Spinal cord (tissue), 10 donors: ENCODE results near the gene NR2F1. TPM values are rescaled to one million over a fixed set of nuclear protein-coding genes. Genes with fewer than 3 reads are reported as not detected.

Experiments used
- DNase-seq, 6 donors: peaks; one replicate each; pipeline versions ENCODE4 v3.0.0 to v3.0.0-alpha.2; 2013 to 2015; ENCODE audit warnings: low spot score in 6 of 6, low read depth in 4 of 6
- H3K27ac ChIP-seq: one replicate; pipeline ENCODE4 v1.5.1; 2013; ENCODE audit warnings: low read depth, low read length, control low read depth
- H3K27me3 ChIP-seq: one replicate; pipeline ENCODE4 v1.6.1; 2013; ENCODE audit warnings: low read length; ENCODE audit not compliant: control insufficient read depth, insufficient read depth
- H3K36me3 ChIP-seq: one replicate; pipeline ENCODE4 v1.6.1; 2013; ENCODE audit warnings: low read length; ENCODE audit not compliant: control insufficient read depth, insufficient read depth
- H3K4me1 ChIP-seq: one replicate; pipeline ENCODE4 v1.6.1; 2013; ENCODE audit warnings: low read length; ENCODE audit not compliant: control insufficient read depth, insufficient read depth
- H3K4me3 ChIP-seq: one replicate; pipeline ENCODE4 v1.5.1; 2013; ENCODE audit warnings: low read depth, low read length, control low read depth
- H3K9me3 ChIP-seq: one replicate; pipeline ENCODE4 v1.6.1; 2013; ENCODE audit warnings: low read length; ENCODE audit not compliant: control insufficient read depth, insufficient read depth
- WGBS: methylation state at CpG from one replicate; pipeline ENCODE4 v1.1.5; 2013; ENCODE audit warnings: missing lambda C conversion rate; ENCODE audit not compliant: insufficient coverage; 5-methylcytosine and 5-hydroxymethylcytosine counted together
- polyA plus RNA-seq, 2 donors: library from polyadenylated mRNA; unstranded; fragments of 120-200 nt; gene quantifications; one replicate each; pipeline ENCODE4 v1.2.1, GENCODE V29; 2013; ENCODE audit not compliant: insufficient read length in 2 of 2
- total RNA-seq, 2 donors: library from RNA; depleted of rRNA in 1 of 2; stranded (reverse); fragments of 120-200 nt in 1 of 2; fragments of >200 nt in 1 of 2; gene quantifications; one replicate each; pipeline versions ENCODE4 v1.2.3 to v1.2.4, GENCODE V29; 2013 to 2014
- donor health status: healthy.

NR2F1 gene
- total and polyA plus RNA-seq, 4 donors, result 64.5 to 249 (median 183) TPM

DNA sequence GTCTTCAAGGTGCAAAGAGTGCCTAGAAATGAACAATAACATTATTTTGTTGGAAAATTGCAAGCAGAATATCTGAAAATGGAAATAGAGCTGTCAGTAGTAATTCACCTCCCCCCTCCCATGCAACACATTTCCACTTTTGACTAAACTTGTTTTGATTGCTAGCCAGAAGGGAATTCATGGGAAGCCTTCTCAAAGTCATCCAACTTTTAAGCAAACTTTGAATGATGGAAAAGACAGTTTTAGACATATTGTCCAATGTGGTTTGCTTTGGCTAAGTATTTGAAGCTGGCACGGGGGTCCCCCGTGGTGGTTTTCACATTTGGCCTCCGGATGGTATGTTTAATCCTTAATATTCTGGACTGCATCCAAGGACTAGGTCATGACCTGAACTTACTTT, 7.5 kb downstream of the NR2F1 start:
- no CpG with 5 or more reads among the region's 3 CpGs for WGBS

GRCh38 chr5:93591323-93591945, 8.4 kb downstream of the NR2F1 start:
- Histone ChIP-seq H3K9me3 (no peaks in the 10 kb centered on the region), H3K4me1 (peaks cover 52% of the 10 kb centered on the region), H3K36me3 (peaks cover 44% of the 10 kb centered on the region), H3K27ac (peak overlapping the region; percentile 98), H3K27me3 (peaks cover 2% of the 10 kb centered on the region), H3K4me3 (peak overlapping the region; percentile 31)
- 26% methylated on average over 2 of the region's 4 CpGs for WGBS
- no peak for DNase-seq

More for the DNA sequence above, 7.5 kb downstream of the NR2F1 start:
- peak in 2 of 6 donors; percentile 21 to 70 for DNase-seq
- Histone ChIP-seq H3K27me3 (peaks cover 2% of the 10 kb centered on the region), H3K4me3 (peak overlapping the region; percentile 65), H3K36me3 (peaks cover 34% of the 10 kb centered on the region), H3K27ac (peak overlapping the region; percentile 98), H3K9me3 (no peaks in the 10 kb centered on the region), H3K4me1 (peaks cover 43% of the 10 kb centered on the region)

DNA sequence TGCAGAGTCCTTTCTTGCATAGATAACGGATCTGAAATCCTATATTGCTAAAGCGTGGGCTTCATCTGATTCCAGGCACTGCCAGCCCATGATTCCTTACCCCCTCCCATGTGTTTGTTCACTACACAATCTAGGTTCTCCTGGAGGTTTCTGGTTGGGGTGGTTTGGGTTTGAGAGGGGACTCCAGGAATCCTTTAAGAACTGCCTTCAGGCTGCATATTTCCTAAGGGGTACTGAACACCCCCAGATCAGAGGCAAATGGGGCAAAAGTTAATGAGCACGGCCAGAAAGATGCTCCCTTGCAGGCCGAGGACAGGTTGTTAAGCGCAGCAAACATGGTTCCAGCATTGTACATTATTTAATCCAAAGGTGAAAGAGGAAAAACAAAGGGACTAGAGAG, 9.9 kb downstream of the NR2F1 start:
- H3K4me1 ChIP-seq, result peaks cover 59% of the 10 kb centered on the region
- H3K27me3 ChIP-seq, result peaks cover 8% of the 10 kb centered on the region
- DNase-seq, result peak in 1 of 6 donors; percentile 55
- WGBS, result 31% methylated on average over 2 of the region's 5 CpGs
- H3K27ac ChIP-seq, result peak overlapping the region; percentile 98
- H3K9me3 ChIP-seq, result no peaks in the 10 kb centered on the region
- H3K36me3 ChIP-seq, result peaks cover 47% of the 10 kb centered on the region
- peak overlapping the region; percentile 38 for H3K4me3 ChIP-seq

GRCh38 chr5:93593476-93594131, 10.6 kb downstream of the NR2F1 start:
- peak in 2 of 6 donors; percentile 63 to 69 for DNase-seq
- Histone ChIP-seq H3K9me3 (no peaks in the 10 kb centered on the region), H3K27me3 (peaks cover 8% of the 10 kb centered on the region), H3K4me1 (peaks cover 60% of the 10 kb centered on the region), H3K27ac (peak overlapping the region; percentile 98), H3K4me3 (peak overlapping the region; percentile 38), H3K36me3 (peaks cover 43% of the 10 kb centered on the region)
- 44% methylated on average over 25 of the region's 30 CpGs for WGBS

- Histone ChIP-seq H3K27ac (peak overlapping the region; percentile 98), H3K36me3 (peaks cover 43% of the 10 kb centered on the region), H3K4me3 (peak overlapping the region; percentile 31), H3K27me3 (peaks cover 13% of the 10 kb centered on the region), H3K9me3 (no peaks in the 10 kb centered on the region), H3K4me1 (peaks cover 67% of the 10 kb centered on the region)
- peak in 2 of 6 donors; percentile 41 to 74 for DNase-seq
- WGBS, result 43% methylated on average over 35 of the region's 37 CpGs
These were observed 11.8 kb downstream of the NR2F1 start for GRCh38 chr5:93594591-93595419.

DNA sequence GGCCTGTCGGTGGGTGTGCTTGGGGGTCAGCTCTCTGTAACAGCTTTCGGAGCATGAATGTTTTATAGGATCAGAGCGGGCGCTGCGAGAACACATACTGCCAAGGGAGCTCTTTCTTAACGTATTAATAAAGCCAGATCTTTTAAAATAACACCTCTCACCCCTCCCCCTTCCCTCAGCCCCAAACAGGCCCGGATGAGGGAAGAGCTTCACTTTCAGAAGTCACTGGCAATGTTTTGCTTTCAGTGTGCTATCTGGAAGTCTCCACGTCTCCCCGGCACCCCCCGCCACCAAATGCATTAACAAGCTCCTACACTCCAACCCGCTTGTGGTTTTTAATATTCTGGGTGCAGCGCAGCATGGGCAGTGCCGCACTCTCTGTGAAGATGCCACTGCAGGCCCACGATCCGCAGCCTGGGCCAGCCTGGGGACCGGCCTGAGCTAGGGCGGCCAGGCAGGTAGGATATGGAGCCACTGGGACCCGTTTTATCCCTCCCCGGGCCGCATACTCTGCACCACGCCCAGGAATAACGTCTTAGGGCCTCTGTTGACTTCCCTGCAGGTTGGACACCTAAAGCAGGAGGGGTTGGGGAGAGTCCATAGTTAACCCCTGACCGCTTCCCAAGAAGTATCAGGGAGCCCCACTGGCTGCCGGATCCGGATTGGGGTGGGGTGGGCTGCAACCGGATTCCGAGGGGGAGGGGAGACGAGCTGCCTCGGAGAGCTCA, 12.6 kb downstream of the NR2F1 start:
- WGBS, result 60% methylated on average over 17 of the region's 29 CpGs
- Histone ChIP-seq H3K36me3 (peaks cover 43% of the 10 kb centered on the region), H3K27ac (peak overlapping the region; percentile 98), H3K9me3 (no peaks in the 10 kb centered on the region), H3K4me1 (peaks cover 64% of the 10 kb centered on the region), H3K4me3 (peak overlapping the region; percentile 31), H3K27me3 (peaks cover 13% of the 10 kb centered on the region)
- DNase-seq, result peak in 2 of 6 donors; percentile 55 to 78

- peak overlapping the region; percentile 98 for H3K27ac ChIP-seq
These were observed 13.3 kb downstream of the NR2F1 start for GRCh38 chr5:93596310-93596675.

DNA sequence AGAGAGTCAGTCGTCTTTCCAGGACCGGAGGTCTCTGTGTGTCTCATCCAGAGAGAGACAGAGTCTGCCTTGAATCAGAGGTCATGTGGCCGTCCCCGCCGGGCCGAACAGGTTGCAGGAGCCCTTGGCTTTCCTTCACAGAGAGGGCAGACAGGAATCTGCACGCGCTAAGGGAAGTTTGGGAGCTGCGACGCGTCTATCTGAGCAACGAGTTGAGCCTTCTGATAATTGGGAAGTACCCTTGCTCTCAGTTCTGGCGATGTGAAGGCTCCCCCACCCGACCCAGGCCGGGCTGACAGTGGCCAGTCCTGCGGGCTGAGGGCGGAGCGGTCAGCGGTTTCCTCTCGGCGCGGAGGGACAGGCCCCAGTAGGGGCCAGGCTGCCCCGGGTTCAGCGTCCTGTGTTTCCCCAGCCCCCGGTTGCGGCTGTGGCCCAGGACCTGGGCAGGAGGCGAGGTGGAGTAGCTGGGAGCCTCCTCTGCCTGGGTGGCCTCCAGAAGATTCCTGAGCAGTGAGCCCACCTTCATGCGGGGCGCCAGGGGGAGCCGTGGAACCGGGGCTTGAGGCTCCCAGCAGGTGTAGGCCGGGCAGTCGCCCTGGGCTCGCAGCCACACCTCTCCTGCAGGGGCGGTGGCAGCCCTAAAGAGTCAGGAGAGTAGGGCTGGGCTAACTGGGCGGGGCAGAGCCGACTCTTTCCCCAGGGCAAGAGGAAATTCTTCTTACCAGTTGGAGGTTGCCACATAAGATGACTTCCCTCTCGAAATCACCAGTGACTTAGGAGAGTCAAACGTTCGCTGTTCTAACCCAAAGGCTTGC, 13.9 kb downstream of the NR2F1 start:
- Histone ChIP-seq H3K27ac (peak overlapping the region; percentile 98), H3K36me3 (peaks cover 36% of the 10 kb centered on the region), H3K9me3 (no peaks in the 10 kb centered on the region), H3K4me1 (peaks cover 61% of the 10 kb centered on the region), H3K27me3 (peaks cover 14% of the 10 kb centered on the region), H3K4me3 (no peak overlapping the region)
- 70% methylated on average over 31 of the region's 40 CpGs for WGBS
- DNase-seq, result no peak

More at GRCh38 chr5:93596310-93596675, 13.3 kb downstream of the NR2F1 start:
- DNase-seq, result no peak
- peaks cover 63% of the 10 kb centered on the region for H3K4me1 ChIP-seq
- no peak overlapping the region for H3K4me3 ChIP-seq
- H3K36me3 ChIP-seq, result peaks cover 41% of the 10 kb centered on the region
- H3K9me3 ChIP-seq, result no peaks in the 10 kb centered on the region
- H3K27me3 ChIP-seq, result peaks cover 13% of the 10 kb centered on the region
- 53% methylated on average over 11 of the region's 14 CpGs for WGBS
